Astrocyte of the cerebellum (primary cell): ENCODE data around the gene SYN1.

ENCODE experiments used
- DNase-seq: peaks from one replicate; pipeline ENCODE4 v3.0.0-alpha.2; 2011; ENCODE audit warnings: low read depth
- H3K4me3 ChIP-seq: 2 replicates; pipeline ENCODE4 v1.5.1; 2011; ENCODE audit warnings: mild to moderate bottlenecking, low read depth, low read length, moderate library complexity
- CTCF ChIP-seq: IDR thresholded peaks from 2 replicates; pipeline ENCODE4 v1.5.1; 2012; ENCODE audit warnings: low read length, low read depth, moderate library complexity, mild to moderate bottlenecking; ENCODE audit errors: missing control alignments
- in situ Hi-C: cut with HindIII; loops from 2 replicates; pipeline ENCODE4 v1.10.0; 2017; ENCODE audit warnings: low sequenced_read_pairs

Gene SYN1

GRCh38 chrX:47646636-47647035 lies 27.0 kb upstream of the SYN1 start:
- H3K4me3 ChIP-seq: no peak overlapping the region
- in situ Hi-C loops: no loop called here
- DNase-seq: no peak
- TF ChIP-seq CTCF: no peak

- TF ChIP-seq CTCF: no peak
- no peak for DNase-seq
- no peak overlapping the region for H3K4me3 ChIP-seq
- in situ Hi-C loops: no loop called here
Measured at GRCh38 chrX:47645530-47645929, 25.9 kb upstream of the SYN1 start.

GRCh38 chrX:47644557-47645091 lies 25.0 kb upstream of the SYN1 start:
- TF ChIP-seq CTCF: peak; percentile 53
- DNase-seq: no peak
- in situ Hi-C loops: no loop called here

GRCh38 chrX:47643926-47644325 lies 24.3 kb upstream of the SYN1 start:
- in situ Hi-C loops: no loop called here
- no peak for DNase-seq
- H3K4me3 ChIP-seq: no peak overlapping the region
- peak; percentile 57 for TF ChIP-seq CTCF

More at GRCh38 chrX:47644557-47645091, 25.0 kb upstream of the SYN1 start:
- H3K4me3 ChIP-seq: no peak overlapping the region

- no peak for TF ChIP-seq CTCF
- in situ Hi-C loops: no loop called here
Measured at GRCh38 chrX:47638816-47639215, 19.2 kb upstream of the SYN1 start.

GRCh38 chrX:47637546-47638195 lies 18.0 kb upstream of the SYN1 start:
- no peak overlapping the region for H3K4me3 ChIP-seq
- in situ Hi-C loops: no loop called here
- DNase-seq: no peak
- no peak for TF ChIP-seq CTCF

More at GRCh38 chrX:47638816-47639215, 19.2 kb upstream of the SYN1 start:
- no peak overlapping the region for H3K4me3 ChIP-seq
- DNase-seq: no peak
